D721Med (cell line): ENCODE results near the gene AKT2.
"Not testable (repeated sequence)": the region's sequence is repeated elsewhere in the genome, so short reads cannot be mapped to it uniquely, and the experiment has no call there.

Experiments
- DNase-seq: peaks from one replicate; pipeline ENCODE4 v3.0.0; 2011; ENCODE audit warnings: low spot score; ENCODE audit not compliant: insufficient read length
- FAIRE-seq: peaks from 2 replicates; lab custom pipeline; 2011; peaks lifted over from hg19 to GRCh38; lab: Jason Lieb, UNC
- TF ChIP-seq, protein P1 (sequence below): IDR thresholded peaks from 2 replicates; pipeline ENCODE4 v1.5.1; 2012; ENCODE audit warnings: mild to moderate bottlenecking, control low read depth; ENCODE audit not compliant: insufficient read depth; ENCODE audit errors: missing control alignments

Gene AKT2

DNA sequence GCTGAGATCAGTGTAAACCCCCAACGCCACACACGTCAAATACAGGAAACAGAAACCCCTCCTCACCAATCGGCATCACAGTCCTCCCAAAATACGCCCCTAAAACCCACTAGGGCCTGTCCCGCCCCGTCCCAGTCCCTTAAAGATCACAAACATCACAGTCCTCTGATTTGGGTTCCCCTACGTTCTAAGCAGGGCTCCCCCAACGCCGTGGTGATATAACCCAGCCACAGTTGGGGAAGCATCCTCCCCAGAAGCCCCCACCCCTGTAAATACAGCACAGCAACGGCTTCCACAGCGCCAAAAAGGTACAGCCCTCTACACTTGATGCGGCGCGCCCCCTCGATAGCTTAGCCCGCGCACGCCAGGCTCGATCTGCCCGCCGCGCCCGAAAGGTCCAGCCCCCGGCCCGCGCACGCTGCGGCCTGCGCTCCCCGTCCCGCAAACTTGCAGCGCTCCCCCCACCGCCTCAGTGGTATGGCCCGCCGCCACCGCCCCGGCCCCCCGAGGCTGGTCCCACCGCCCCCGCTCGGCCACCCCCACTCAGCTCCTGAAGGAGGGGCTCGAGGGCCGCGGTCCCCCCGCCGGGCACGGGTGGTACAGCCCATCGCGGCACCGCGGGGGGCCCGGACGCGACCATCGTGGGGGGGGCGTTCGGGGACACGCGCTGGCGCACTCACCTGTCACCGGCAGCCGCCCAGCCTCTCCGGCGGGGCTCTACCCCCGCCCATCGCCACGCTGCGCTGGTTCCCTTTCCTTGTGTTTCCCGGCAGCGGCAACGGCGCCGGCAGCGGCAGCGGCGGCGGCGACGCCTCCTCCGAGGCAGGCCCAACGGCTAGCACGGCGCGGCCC, at the start of gene AKT2:
Gene AKT2 (minus strand): TSS at position 845 of the 852 bp plus-strand sequence. CDS start 20,078 bp downstream, outside the sequence.
- TF ChIP-seq, protein P1, sequence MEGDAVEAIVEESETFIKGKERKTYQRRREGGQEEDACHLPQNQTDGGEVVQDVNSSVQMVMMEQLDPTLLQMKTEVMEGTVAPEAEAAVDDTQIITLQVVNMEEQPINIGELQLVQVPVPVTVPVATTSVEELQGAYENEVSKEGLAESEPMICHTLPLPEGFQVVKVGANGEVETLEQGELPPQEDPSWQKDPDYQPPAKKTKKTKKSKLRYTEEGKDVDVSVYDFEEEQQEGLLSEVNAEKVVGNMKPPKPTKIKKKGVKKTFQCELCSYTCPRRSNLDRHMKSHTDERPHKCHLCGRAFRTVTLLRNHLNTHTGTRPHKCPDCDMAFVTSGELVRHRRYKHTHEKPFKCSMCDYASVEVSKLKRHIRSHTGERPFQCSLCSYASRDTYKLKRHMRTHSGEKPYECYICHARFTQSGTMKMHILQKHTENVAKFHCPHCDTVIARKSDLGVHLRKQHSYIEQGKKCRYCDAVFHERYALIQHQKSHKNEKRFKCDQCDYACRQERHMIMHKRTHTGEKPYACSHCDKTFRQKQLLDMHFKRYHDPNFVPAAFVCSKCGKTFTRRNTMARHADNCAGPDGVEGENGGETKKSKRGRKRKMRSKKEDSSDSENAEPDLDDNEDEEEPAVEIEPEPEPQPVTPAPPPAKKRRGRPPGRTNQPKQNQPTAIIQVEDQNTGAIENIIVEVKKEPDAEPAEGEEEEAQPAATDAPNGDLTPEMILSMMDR, result no peak
- DNase-seq, result no peak

DNA sequence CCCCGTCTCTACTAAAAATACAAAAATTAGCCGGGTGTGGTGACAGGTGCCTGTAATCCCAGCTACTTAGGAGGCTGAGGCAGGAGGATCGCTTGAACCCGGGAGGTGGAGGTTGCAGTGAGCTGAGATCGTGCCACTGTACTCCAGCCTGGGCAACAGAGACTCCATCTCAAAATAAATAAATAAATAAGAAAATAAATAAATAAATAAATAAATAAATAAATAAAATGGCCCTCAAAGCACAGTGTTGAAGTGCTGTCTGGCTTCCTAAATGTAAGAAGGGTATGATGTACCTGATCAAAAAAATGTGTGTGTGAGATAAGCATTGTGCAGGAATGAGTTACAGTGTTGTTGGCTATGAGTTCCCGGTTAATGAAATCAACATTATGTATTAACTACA, 47.9 kb upstream of the AKT2 start:
- FAIRE-seq, DNase-seq: not testable (repeated sequence)

More for the DNA sequence above, at the start of gene AKT2:
- FAIRE-seq, result no peak

DNA sequence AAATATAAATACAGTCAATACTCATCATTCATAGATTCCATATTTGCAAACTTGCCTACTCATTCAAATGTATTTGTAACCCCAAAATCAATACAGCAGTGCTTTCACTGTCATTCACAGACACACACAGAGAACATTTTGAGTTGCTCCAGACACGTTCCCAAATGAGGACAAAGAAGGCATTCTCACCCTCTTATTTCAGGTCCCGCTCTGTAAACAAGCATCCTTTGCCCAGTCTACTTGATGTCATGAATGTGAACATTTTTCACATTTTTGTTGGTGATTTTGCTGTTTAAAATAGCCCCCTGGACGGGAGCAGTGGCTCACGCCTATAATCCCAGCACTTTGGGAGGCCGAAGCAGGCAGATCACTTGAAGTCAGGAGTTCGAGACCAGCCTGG, 47.5 kb upstream of the AKT2 start:
- TF ChIP-seq, protein P1, result no peak
- FAIRE-seq, result no peak
- no peak for DNase-seq

DNA sequence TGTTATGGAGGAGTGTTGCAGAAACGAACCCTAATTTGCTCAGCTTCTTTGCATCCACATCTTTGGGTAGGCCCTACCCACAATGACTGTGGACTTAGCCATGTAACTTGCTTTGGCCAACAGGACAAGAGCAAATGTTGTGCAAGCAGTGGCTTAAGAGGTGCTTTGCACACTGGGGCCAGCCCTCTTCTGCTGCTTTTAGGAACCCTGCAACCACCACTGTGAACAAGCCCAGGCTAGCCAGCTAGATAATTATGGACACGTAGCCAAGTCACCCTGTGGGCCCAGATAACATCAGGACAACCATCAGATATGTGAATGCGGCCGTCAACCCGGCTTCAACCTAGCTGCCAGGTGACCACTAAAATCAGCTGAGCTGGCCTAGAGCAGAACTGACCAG, 45.9 kb upstream of the AKT2 start:
- no peak for FAIRE-seq
- TF ChIP-seq, protein P1, result no peak
- DNase-seq, result no peak

DNA sequence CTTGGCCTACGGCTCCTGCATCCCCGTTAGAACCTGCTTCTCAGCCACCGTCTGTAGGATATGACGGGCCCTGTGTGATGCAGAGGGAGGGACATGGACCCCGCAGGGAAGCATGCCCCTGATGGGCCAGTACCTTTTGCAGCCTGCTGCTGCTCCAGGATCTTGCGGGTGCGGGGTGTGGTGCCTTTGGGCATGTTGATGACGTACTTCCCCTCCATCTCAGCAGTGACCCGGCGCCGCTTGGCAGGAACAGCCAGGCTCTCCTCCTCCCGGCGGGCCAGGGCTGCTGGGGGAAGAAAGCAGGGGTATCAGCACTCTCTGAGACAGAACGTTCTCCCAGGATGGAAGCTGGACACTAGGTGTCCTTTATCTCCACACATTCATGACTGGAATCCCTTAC, 41.1 kb upstream of the AKT2 start:
- DNase-seq (no peak), FAIRE-seq (no peak)
- TF ChIP-seq, protein P1, result no peak

DNA sequence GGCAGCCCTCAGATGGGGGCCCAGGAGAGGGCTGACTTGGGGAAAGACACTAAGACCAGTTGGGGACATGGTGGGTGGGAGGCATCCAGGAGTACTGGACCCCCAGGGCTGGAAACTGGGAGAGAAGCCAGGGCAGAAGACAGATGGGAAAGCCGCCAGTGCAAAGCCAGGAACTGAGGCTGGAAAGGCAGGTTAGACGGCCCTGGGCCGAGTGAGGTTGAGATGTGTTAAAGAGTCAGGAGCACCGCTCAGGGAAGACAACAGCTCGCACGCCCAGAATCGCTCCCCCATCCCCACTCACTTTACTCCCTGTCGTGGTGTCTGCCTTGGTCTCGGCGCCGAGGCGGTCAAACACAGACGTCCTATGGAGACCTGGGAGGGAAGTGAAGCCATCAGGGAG, 38.6 kb upstream of the AKT2 start:
- DNase-seq (no peak), FAIRE-seq (no peak)
- TF ChIP-seq, protein P1, result no peak

DNA sequence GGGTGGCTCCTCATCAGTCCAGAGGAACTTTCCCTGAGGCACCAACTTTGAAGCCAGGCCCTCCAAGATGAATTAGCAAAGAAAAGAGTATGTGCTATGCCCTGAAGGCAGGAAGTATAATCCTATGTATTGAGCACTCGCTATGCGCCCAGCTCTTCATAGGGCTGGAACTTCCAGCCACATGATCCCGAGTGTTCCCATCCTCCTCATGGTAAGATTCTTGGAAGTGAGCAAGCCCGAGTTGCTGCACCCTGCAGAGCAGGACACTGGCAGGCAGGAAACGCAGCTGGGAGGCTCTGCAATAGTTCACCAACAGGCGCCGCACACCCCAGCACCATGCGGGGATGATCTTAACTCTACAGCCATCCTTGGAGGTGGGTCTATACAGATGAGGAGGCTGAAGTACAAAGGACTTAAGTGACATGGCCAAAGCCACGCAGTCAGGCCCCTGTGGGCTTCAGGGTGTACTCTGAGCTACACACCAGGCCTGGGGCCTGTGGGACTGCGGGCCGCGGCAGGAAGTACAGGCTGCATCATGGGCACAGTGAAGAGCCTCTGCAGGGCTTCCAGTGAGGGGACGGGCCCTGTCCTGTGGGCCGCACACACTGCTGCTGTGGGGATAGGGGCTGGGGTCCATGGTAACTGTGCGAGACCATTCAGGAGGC, 37.9 kb upstream of the AKT2 start:
- TF ChIP-seq, protein P1, result no peak
- no peak for FAIRE-seq
- DNase-seq, result no peak
